GM12878 (cell line): ENCODE measurements around the gene MUC20. TPM values are rescaled to one million over a fixed set of nuclear protein-coding genes. Genes with fewer than 3 reads are reported as not detected.

Experiments
- ATAC-seq: fragments of 200-7000 bp; cut with Tn5 transposase; 3 replicates; pipeline ENCODE4 v1.9.1; 2020; ENCODE audit warnings: mild to moderate bottlenecking, moderate library complexity
- BruUV-seq: library from RNA; stranded (reverse); fragments of 400-500 nt; replicated peaks from 2 replicates; lab custom pipeline; 2021; lab: Mats Ljungman, UMichigan
- CTCF ChIA-PET: fragments of 300-600 bp; sonication (Branson Sonifier 250); formaldehyde crosslinking; extraction: SDS; loops from one replicate; lab custom pipeline; 2021; ENCODE audit warnings: inconsistent platforms; lab: Yijun Ruan, JAX
- POLR2A ChIA-PET: fragments of 350-600 bp; formaldehyde crosslinking; extraction: SDS; loops from one replicate; lab custom pipeline; 2021; ENCODE audit warnings: inconsistent platforms; lab: Charles Lee
- RAD21 ChIA-PET: fragments of 300-600 bp; sonication (Branson Sonifier 250); formaldehyde crosslinking; loops from one replicate; lab custom pipeline; 2023; ENCODE audit warnings: antibody characterized with exemption; ENCODE audit not compliant: unreplicated experiment; lab: Charles Lee
- SMC1A ChIA-PET: fragments of 300-600 bp; sonication (Branson Sonifier 250); formaldehyde crosslinking; loops from one replicate; lab custom pipeline; 2023; ENCODE audit not compliant: unreplicated experiment, uncharacterized antibody; lab: Charles Lee
- DNase-seq: peaks from one replicate; pipeline ENCODE4 v3.0.0-alpha.2; 2011; ENCODE audit warnings: low read depth, low spot score
- FAIRE-seq: peaks from 3 replicates; lab custom pipeline; 2011; peaks lifted over from hg19 to GRCh38; lab: Jason Lieb, UNC
- H2AFZ ChIP-seq: 2 replicates; pipeline ENCODE4 v1.6.0; 2011; ENCODE audit warnings: low read depth, low read length, control low read depth; ENCODE audit not compliant: control insufficient read depth
- H3K27ac ChIP-seq: 2 replicates; pipeline ENCODE4 v1.5.1; 2011; ENCODE audit warnings: control low read depth; ENCODE audit not compliant: control insufficient read depth, insufficient read depth
- H3K27me3 ChIP-seq, 2 experiments: replicated peaks in 1 of 2; 2 replicates each; pipeline versions ENCODE4 v1.6.0 to v1.6.1; 2011; ENCODE audit warnings: low read length in 1 of 2; ENCODE audit not compliant: control insufficient read depth in 2 of 2, insufficient read depth in 2 of 2
- H3K36me3 ChIP-seq, 2 experiments: 2 replicates each; pipeline ENCODE4 v1.5.1; 2011; ENCODE audit warnings: low read length in 1 of 2; ENCODE audit not compliant: control insufficient read depth in 2 of 2, insufficient read depth in 2 of 2
- H3K4me1 ChIP-seq: 2 replicates; pipeline ENCODE4 v1.6.1; 2011; ENCODE audit warnings: mild to moderate bottlenecking, low read length, moderate library complexity, mixed read lengths; ENCODE audit not compliant: control insufficient read depth, insufficient read depth
- H3K4me2 ChIP-seq: 2 replicates; pipeline ENCODE4 v1.6.0; 2011; ENCODE audit warnings: control low read depth; ENCODE audit not compliant: control insufficient read depth, insufficient read depth
- H3K4me3 ChIP-seq: fragments of 200-600 bp; sonication (generic); 2 replicates; pipeline ENCODE4 v1.5.1; 2016
- H3K79me2 ChIP-seq: 2 replicates; pipeline ENCODE4 v1.6.0; 2011; ENCODE audit warnings: low read length; ENCODE audit not compliant: control insufficient read depth, insufficient read depth
- H3K9ac ChIP-seq: 2 replicates; pipeline ENCODE4 v1.8.0; 2011; ENCODE audit warnings: low read length, control low read depth, mixed read lengths; ENCODE audit not compliant: control insufficient read depth, insufficient read depth
- H3K9me3 ChIP-seq: replicated peaks from 3 replicates; pipeline ENCODE4 v1.5.1; 2011; ENCODE audit warnings: mild to moderate bottlenecking, low read length; ENCODE audit not compliant: control insufficient read depth, insufficient read depth
- H4K20me1 ChIP-seq: 2 replicates; pipeline ENCODE4 v1.6.0; 2011; ENCODE audit not compliant: control insufficient read depth, insufficient read depth
- ATF2 ChIP-seq: IDR thresholded peaks from 2 replicates; pipeline ENCODE4 v1.6.1; 2012; ENCODE audit warnings: low read length, inconsistent platforms
- BRCA1 ChIP-seq: IDR thresholded peaks from 2 replicates; pipeline ENCODE4 v1.6.1; 2011; ENCODE audit warnings: low read depth, low read length, improper control_type of control experiment
- EP300 ChIP-seq, 2 experiments: fragments of 150-350 bp in 1 of 2; IDR thresholded peaks; 2 replicates each; pipeline ENCODE4 v1.6.1; 2011 to 2012; ENCODE audit warnings: low read depth in 2 of 2, low read length in 2 of 2, borderline replicate concordance in 1 of 2, improper control_type of control experiment in 1 of 2, inconsistent platforms in 1 of 2; ENCODE audit not compliant: control insufficient read depth in 1 of 2
- JUNB ChIP-seq: IDR thresholded peaks from 2 replicates; pipeline ENCODE4 v1.6.1; 2016; ENCODE audit warnings: antibody characterized with exemption, mild to moderate bottlenecking
- KDM1A ChIP-seq: fragments of 200-600 bp; sonication (generic); IDR thresholded peaks from 2 replicates; pipeline ENCODE4 v1.6.1; 2016; ENCODE audit warnings: borderline replicate concordance
- PBX3 ChIP-seq: IDR thresholded peaks from 2 replicates; pipeline ENCODE4 v1.6.1; 2011; ENCODE audit warnings: mild to moderate bottlenecking, low read depth, low read length, moderate library complexity; ENCODE audit not compliant: insufficient replicate concordance
- POLR2AphosphoS5 ChIP-seq: IDR thresholded peaks from 2 replicates; pipeline ENCODE4 v1.6.1; 2011; ENCODE audit warnings: mild to moderate bottlenecking, low read length, inconsistent platforms
- SRF ChIP-seq, 2 experiments: IDR thresholded peaks; 2 replicates each; pipeline ENCODE4 v1.6.1; 2011; ENCODE audit warnings: low read depth in 2 of 2, low read length in 2 of 2, mild to moderate bottlenecking in 1 of 2, moderate library complexity in 1 of 2
- STAT3 ChIP-seq: IDR thresholded peaks from 2 replicates; pipeline ENCODE4 v1.6.1; 2011; ENCODE audit warnings: low read depth, low read length, improper control_type of control experiment
- TCF7 ChIP-seq: IDR thresholded peaks from 2 replicates; pipeline ENCODE4 v1.6.1; 2014; ENCODE audit warnings: antibody characterized with exemption, borderline replicate concordance
- WGBS: methylation state at CpG from one replicate; pipeline ENCODE4 v1.1.6; 2016; ENCODE audit warnings: low lambda C conversion rate; ENCODE audit not compliant: insufficient replicate concordance, insufficient coverage; ENCODE audit errors: missing lambda C conversion rate; 5-methylcytosine and 5-hydroxymethylcytosine counted together
- in situ Hi-C: fragments of 300-500 bp; cut with MboI; formaldehyde crosslinking; loops from 9 replicates; pipeline ENCODE4 v1.14.3; 2018; ENCODE audit warnings: mixed read lengths
- intact Hi-C: fragments of 100-400 bp; cut with micrococcal nuclease; formaldehyde crosslinking; loops from one replicate; pipeline ENCODE4 v1.14.2; 2022; ENCODE audit not compliant: unreplicated experiment
- polyA plus RNA-seq, 11 experiments: library from polyadenylated mRNA; depleted of rRNA in 4 of 11; unstranded in 6 of 11; stranded (reverse) in 5 of 11; fragments of >200 nt; fragmentation: Nextera tagmentation in 4 of 11; fragmentation: Illumina TruSeq in 1 of 11; extraction: Ambion mirVana in 4 of 11; extraction: Trizol in 1 of 11; gene quantifications; 1 replicate in 1 of 11; 2 replicates in 10 of 11; pipeline versions ENCODE4 v1.2.1 to v1.2.3, GENCODE V29; 2011 to 2016; ENCODE audit warnings: inconsistent platforms in 2 of 11, missing spikeins in 2 of 11, low read depth in 1 of 11
- total RNA-seq, 4 experiments: library from RNA; depleted of rRNA in 3 of 4; stranded (reverse); fragments of >200 nt in 3 of 4; fragmentation: Illumina TruSeq in 1 of 4; extraction: Trizol in 1 of 4; gene quantifications; 2 replicates each; pipeline versions ENCODE4 v1.2.1 to v1.2.3, GENCODE V29; 2013 to 2021
- TF ChIP-seq, protein P1 (sequence below): IDR thresholded peaks from 2 replicates; pipeline ENCODE4 v1.6.1; 2012; ENCODE audit warnings: improper control_type of control experiment, low read depth, low read length; ENCODE audit not compliant: insufficient replicate concordance
- TF ChIP-seq, protein P2 (sequence below): fragments of 450-650 bp; IDR thresholded peaks from 2 replicates; pipeline ENCODE4 v1.6.1; 2017; ENCODE audit warnings: mild to moderate bottlenecking, low read depth, inconsistent platforms; ENCODE audit not compliant: poor library complexity, severe bottlenecking

MUC20 gene
- total and polyA plus RNA-seq, 10 of the 15 experiments (the other 5 are each of a cell fraction or from before 2014, with no cell fraction given): 0.04 to 0.46 (median 0.17) TPM; not detected in 3

DNA sequence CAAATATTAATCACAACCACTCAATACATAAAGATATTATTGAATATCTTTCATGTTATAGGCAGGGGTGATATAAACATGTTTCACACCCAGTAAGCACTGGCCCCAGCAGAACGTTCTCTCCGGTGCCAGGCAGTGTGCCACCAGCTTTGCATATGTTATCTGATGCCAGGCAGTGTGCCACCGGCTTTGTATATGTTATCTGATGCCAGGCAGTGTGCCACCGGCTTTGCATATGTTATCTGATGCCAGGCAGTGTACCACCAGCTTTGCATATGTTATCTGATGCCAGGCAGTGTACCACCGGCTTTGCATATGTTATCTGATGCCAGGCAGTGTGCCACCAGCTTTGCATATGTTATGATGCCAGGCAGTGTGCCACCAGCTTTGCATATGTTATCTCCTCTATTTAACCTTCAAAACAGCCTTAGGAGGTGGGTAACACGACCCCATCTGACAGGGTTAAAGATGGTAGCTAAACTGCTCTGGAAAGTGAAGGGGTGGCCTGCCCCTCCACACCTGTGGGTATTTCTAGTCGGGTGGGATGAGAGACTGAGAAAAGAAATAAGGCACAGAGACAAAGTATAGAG, 6.9 kb downstream of the MUC20 start:
- H3K4me2 ChIP-seq: no peak overlapping the region
- TF ChIP-seq, protein P1, sequence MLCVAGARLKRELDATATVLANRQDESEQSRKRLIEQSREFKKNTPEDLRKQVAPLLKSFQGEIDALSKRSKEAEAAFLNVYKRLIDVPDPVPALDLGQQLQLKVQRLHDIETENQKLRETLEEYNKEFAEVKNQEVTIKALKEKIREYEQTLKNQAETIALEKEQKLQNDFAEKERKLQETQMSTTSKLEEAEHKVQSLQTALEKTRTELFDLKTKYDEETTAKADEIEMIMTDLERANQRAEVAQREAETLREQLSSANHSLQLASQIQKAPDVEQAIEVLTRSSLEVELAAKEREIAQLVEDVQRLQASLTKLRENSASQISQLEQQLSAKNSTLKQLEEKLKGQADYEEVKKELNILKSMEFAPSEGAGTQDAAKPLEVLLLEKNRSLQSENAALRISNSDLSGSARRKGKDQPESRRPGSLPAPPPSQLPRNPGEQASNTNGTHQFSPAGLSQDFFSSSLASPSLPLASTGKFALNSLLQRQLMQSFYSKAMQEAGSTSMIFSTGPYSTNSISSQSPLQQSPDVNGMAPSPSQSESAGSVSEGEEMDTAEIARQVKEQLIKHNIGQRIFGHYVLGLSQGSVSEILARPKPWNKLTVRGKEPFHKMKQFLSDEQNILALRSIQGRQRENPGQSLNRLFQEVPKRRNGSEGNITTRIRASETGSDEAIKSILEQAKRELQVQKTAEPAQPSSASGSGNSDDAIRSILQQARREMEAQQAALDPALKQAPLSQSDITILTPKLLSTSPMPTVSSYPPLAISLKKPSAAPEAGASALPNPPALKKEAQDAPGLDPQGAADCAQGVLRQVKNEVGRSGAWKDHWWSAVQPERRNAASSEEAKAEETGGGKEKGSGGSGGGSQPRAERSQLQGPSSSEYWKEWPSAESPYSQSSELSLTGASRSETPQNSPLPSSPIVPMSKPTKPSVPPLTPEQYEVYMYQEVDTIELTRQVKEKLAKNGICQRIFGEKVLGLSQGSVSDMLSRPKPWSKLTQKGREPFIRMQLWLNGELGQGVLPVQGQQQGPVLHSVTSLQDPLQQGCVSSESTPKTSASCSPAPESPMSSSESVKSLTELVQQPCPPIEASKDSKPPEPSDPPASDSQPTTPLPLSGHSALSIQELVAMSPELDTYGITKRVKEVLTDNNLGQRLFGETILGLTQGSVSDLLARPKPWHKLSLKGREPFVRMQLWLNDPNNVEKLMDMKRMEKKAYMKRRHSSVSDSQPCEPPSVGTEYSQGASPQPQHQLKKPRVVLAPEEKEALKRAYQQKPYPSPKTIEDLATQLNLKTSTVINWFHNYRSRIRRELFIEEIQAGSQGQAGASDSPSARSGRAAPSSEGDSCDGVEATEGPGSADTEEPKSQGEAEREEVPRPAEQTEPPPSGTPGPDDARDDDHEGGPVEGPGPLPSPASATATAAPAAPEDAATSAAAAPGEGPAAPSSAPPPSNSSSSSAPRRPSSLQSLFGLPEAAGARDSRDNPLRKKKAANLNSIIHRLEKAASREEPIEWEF: no peak
- TF ChIP-seq EP300 (IDR thresholded peaks at IDR 0.05; ENCODE audit: borderline replicate concordance in 1 of 2, control insufficient read depth in 1 of 2, low read depth in 2 of 2, low read length in 2 of 2): no peak
- no peak for TF ChIP-seq PBX3
- no peak for TF ChIP-seq ATF2
- no peak for TF ChIP-seq POLR2AphosphoS5
- no peak for TF ChIP-seq SRF (IDR thresholded peaks at IDR 0.05; ENCODE audit: low read depth in 2 of 2, low read length in 2 of 2)
- TF ChIP-seq, protein P2, sequence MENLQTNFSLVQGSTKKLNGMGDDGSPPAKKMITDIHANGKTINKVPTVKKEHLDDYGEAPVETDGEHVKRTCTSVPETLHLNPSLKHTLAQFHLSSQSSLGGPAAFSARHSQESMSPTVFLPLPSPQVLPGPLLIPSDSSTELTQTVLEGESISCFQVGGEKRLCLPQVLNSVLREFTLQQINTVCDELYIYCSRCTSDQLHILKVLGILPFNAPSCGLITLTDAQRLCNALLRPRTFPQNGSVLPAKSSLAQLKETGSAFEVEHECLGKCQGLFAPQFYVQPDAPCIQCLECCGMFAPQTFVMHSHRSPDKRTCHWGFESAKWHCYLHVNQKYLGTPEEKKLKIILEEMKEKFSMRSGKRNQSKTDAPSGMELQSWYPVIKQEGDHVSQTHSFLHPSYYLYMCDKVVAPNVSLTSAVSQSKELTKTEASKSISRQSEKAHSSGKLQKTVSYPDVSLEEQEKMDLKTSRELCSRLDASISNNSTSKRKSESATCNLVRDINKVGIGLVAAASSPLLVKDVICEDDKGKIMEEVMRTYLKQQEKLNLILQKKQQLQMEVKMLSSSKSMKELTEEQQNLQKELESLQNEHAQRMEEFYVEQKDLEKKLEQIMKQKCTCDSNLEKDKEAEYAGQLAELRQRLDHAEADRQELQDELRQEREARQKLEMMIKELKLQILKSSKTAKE: no peak
- no peak for TF ChIP-seq STAT3
- TF ChIP-seq BRCA1: no peak
- TF ChIP-seq KDM1A: no peak
- TF ChIP-seq JUNB: no peak
- TF ChIP-seq TCF7: no peak
- WGBS: 0% methylated on average over 7 of the region's 7 CpGs
- no peak overlapping the region for H3K27ac ChIP-seq
- H3K4me3 ChIP-seq: no peak overlapping the region
- ChIA-PET CTCF (no interaction called here), RAD21 (no interaction called here), SMC1A (no interaction called here), POLR2A (no interaction called here)
- no peak for FAIRE-seq
- H3K36me3 ChIP-seq: no peaks in the 10 kb centered on the region
- no peaks in the 10 kb centered on the region for H3K4me1 ChIP-seq
- no peak for DNase-seq
- H2AFZ ChIP-seq: no peak overlapping the region
- no peak overlapping the region for H3K9ac ChIP-seq
- BruUV-seq: no TSS peak
- no peaks in the 10 kb centered on the region for H3K9me3 ChIP-seq
- H3K79me2 ChIP-seq: no peaks in the 10 kb centered on the region
- intact Hi-C loops (no loop called here), in situ Hi-C loops (loop anchor here (5.0 kb wide), 1 partner anchor 110 kb away; no protein-coding TSS in a partner anchor)
- ATAC-seq: no peak
- no peaks in the 10 kb centered on the region for H3K27me3 ChIP-seq
- H4K20me1 ChIP-seq: no peaks in the 10 kb centered on the region
